MCF 10A (cell line): ENCODE data around the gene SMIM17. TPM values are rescaled to one million over a fixed set of nuclear protein-coding genes. Genes with fewer than 3 reads are reported as not detected.

Experiments used
- BruUV-seq: library from RNA; stranded (reverse); fragments of 400-500 nt; replicated peaks from 2 replicates; lab custom pipeline; 2021; lab: Mats Ljungman, UMichigan
- CTCF ChIA-PET: fragments of 300-600 bp; sonication (Branson Sonifier 250); formaldehyde crosslinking; extraction: SDS; loops from one replicate; lab custom pipeline; 2021; ENCODE audit warnings: antibody characterized with exemption, inconsistent platforms; lab: Yijun Ruan, JAX
- POLR2A ChIA-PET: fragments of 300-600, 350-650 bp; sonication (Branson Sonifier 250); formaldehyde crosslinking; extraction: SDS; loops from one replicate; lab custom pipeline; 2020; ENCODE audit warnings: antibody characterized with exemption, inconsistent platforms; lab: Yijun Ruan, JAX
- DNase-seq: peaks from one replicate; pipeline ENCODE4 v3.0.0-alpha.2; 2018; ENCODE audit not compliant: unreplicated experiment
- H3K27ac Mint-ChIP-seq: one replicate; pipeline ENCODE4 v1.8.0; 2022; ENCODE audit warnings: mild to moderate bottlenecking, low read depth, mixed read lengths; ENCODE audit not compliant: unreplicated experiment
- H3K27me3 Mint-ChIP-seq: one replicate; pipeline ENCODE4 v1.8.0; 2022; ENCODE audit warnings: mixed read lengths; ENCODE audit not compliant: insufficient read depth, unreplicated experiment
- H3K36me3 Mint-ChIP-seq: one replicate; pipeline ENCODE4 v1.8.0; 2022; ENCODE audit warnings: mild to moderate bottlenecking, moderate library complexity, mixed read lengths; ENCODE audit not compliant: insufficient read depth, unreplicated experiment
- H3K4me1 Mint-ChIP-seq: one replicate; pipeline ENCODE4 v1.8.0; 2022; ENCODE audit warnings: mixed read lengths; ENCODE audit not compliant: insufficient read depth, unreplicated experiment
- H3K4me3 Mint-ChIP-seq: one replicate; pipeline ENCODE4 v1.8.0; 2022; ENCODE audit warnings: mild to moderate bottlenecking, moderate library complexity, mixed read lengths; ENCODE audit not compliant: unreplicated experiment
- H3K9me3 Mint-ChIP-seq: one replicate; pipeline ENCODE4 v1.8.0; 2022; ENCODE audit warnings: mixed read lengths; ENCODE audit not compliant: unreplicated experiment
- CTCF ChIP-seq: fragments of 200-600 bp; IDR thresholded peaks from one replicate; pipeline ENCODE4 v1.8.0; 2022; ENCODE audit warnings: antibody characterized with exemption, mild to moderate bottlenecking; ENCODE audit not compliant: unreplicated experiment
- intact Hi-C: fragments of 100-400 bp; cut with micrococcal nuclease; formaldehyde crosslinking; loops from 2 replicates; pipeline ENCODE4 v1.14.1; 2022
- total RNA-seq: library from RNA; stranded (reverse); gene quantifications from 2 replicates; pipeline ENCODE4 v1.2.3, GENCODE V29; 2022

Gene SMIM17
- total RNA-seq, 1 experiment from 2014 or later = not detected

- CTCF ChIA-PET = no interaction called here
- Mint-ChIP-seq H3K9me3 (peaks cover 39% of the 10 kb centered on the region), H3K4me3 (no peak overlapping the region), H3K27ac (no peak overlapping the region), H3K36me3 (no peaks in the 10 kb centered on the region), H3K27me3 (no peaks in the 10 kb centered on the region), H3K4me1 (no peaks in the 10 kb centered on the region)
- no TSS peak for BruUV-seq
- DNase-seq = no peak
- no peak for TF ChIP-seq CTCF
- intact Hi-C loops = no loop called here
- POLR2A ChIA-PET = no interaction called here
These were observed 58.9 kb downstream of the SMIM17 start for GRCh38 chr19:56701895-56702294.

- ChIA-PET CTCF (no interaction called here), POLR2A (no interaction called here)
- Mint-ChIP-seq H3K4me1 (no peaks in the 10 kb centered on the region), H3K27ac (no peak overlapping the region), H3K27me3 (no peaks in the 10 kb centered on the region), H3K36me3 (no peaks in the 10 kb centered on the region), H3K4me3 (no peak overlapping the region), H3K9me3 (peaks cover 58% of the 10 kb centered on the region)
- BruUV-seq = no TSS peak
- TF ChIP-seq CTCF = no peak
- intact Hi-C loops = no loop called here
- DNase-seq = no peak
These were observed 63.0 kb downstream of the SMIM17 start for GRCh38 chr19:56705939-56706338.

Other genes with a start within 250 kb of the SMIM17 start
- gene ZNF582, start 249.6 kb upstream of the SMIM17 start, total RNA-seq = not detected in 2 replicates
- 1.8 and 2.8 TPM in 2 replicates for gene ZNF583, start 238.8 kb upstream of the SMIM17 start, total RNA-seq
- gene ZNF667, start 165.8 kb upstream of the SMIM17 start, total RNA-seq = not detected in 2 replicates
- not detected in 2 replicates for gene ZNF471, start 135.3 kb upstream of the SMIM17 start, total RNA-seq
- gene ZFP28, start 104.2 kb upstream of the SMIM17 start, total RNA-seq = not detected in 2 replicates
- not detected in 2 replicates for gene ZNF470, start 75.7 kb upstream of the SMIM17 start, total RNA-seq
- 4.0 and 5.9 TPM in 2 replicates for gene ZNF71, start 47.9 kb upstream of the SMIM17 start, total RNA-seq
- gene ZNF835, start 28.6 kb downstream of the SMIM17 start, total RNA-seq = not detected in 2 replicates
- not detected in 2 replicates for gene PEG3, start 197.6 kb downstream of the SMIM17 start, total RNA-seq
- gene ZIM2, start 197.6 kb downstream of the SMIM17 start, total RNA-seq = not detected in 2 replicates